Measurements from ENCODE around the gene VPS52.

The VPS52 gene

DNA sequence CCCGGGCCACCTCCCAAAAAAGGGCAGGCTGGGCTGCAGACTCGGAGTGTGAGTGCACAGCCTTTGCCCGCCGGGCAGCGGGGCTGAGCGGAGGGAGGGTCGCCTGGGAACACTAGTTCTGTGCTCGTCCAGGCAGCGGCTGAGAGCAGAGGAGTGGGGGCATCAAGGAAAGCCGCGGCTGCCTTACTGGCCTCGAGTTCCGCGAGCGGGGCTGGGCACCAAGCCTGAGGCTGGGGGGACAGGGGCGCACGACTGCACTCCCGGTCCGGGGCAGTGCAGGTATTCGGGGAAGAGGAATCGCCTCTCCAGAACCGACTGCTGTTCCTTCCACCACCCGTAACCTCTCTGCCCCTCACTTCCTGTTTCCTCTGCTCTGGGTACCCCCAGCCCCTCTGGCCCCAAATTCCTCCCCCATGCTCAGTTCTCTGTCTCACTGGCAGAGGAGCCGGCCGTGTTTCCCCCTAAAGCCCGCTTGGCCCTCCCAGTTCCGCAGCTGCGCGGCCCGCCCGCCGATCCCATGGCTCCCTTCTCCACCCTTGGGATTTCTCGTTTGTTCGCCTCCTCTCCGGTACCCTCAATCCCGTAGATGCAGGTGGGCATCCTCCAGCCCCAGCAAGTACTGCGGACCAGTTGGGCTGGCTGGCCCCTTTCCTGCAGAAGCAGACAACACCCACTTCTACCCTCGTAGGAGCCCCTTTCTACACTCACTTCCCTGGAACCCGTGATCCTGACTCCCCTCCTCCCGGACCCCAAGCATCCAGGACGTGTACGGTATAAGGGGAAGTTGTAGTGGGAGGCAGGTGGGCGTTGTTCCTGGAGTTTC, 58.3 kb downstream of the VPS52 start:
- ChIA-PET POLR2A (no interaction called here), CTCF (interaction anchor here (1.5 kb wide), 1 partner anchor 16 kb away, joined by 5 read pairs; no protein-coding TSS in a partner anchor)
- TF ChIP-seq, protein P1, sequence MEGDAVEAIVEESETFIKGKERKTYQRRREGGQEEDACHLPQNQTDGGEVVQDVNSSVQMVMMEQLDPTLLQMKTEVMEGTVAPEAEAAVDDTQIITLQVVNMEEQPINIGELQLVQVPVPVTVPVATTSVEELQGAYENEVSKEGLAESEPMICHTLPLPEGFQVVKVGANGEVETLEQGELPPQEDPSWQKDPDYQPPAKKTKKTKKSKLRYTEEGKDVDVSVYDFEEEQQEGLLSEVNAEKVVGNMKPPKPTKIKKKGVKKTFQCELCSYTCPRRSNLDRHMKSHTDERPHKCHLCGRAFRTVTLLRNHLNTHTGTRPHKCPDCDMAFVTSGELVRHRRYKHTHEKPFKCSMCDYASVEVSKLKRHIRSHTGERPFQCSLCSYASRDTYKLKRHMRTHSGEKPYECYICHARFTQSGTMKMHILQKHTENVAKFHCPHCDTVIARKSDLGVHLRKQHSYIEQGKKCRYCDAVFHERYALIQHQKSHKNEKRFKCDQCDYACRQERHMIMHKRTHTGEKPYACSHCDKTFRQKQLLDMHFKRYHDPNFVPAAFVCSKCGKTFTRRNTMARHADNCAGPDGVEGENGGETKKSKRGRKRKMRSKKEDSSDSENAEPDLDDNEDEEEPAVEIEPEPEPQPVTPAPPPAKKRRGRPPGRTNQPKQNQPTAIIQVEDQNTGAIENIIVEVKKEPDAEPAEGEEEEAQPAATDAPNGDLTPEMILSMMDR (IDR thresholded peaks at IDR 0.05; ENCODE audit: control extremely low read depth, extremely low read depth, low read depth, missing control alignments) = no peak
- DNase-seq (ENCODE audit: extremely low spot score) = no peak

DNA sequence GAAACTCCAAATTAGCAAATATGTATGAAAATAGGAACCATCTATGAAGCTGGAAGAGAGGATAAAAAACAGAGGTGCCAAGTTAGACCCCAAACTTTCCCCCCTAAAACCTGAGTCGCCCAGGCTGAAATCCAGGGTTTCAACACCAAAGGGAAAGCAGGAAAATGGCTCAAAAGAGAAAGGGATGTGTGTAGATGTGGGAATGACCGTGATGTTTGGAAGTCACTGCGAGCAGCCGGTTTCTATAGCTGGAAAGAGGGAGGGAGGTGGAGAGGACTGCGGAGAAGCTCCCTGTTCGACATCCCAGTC, 58.9 kb downstream of the VPS52 start:
- TF ChIP-seq, protein P1 (IDR thresholded peaks at IDR 0.05; ENCODE audit: control extremely low read depth, extremely low read depth, low read depth, missing control alignments) = no peak
- CTCF ChIA-PET = interaction anchor here (1.5 kb wide), 1 partner anchor 15 kb away, joined by 5 read pairs; no protein-coding TSS in a partner anchor
- POLR2A ChIA-PET = no interaction called here
- DNase-seq (ENCODE audit: extremely low spot score) = no peak

DNA sequence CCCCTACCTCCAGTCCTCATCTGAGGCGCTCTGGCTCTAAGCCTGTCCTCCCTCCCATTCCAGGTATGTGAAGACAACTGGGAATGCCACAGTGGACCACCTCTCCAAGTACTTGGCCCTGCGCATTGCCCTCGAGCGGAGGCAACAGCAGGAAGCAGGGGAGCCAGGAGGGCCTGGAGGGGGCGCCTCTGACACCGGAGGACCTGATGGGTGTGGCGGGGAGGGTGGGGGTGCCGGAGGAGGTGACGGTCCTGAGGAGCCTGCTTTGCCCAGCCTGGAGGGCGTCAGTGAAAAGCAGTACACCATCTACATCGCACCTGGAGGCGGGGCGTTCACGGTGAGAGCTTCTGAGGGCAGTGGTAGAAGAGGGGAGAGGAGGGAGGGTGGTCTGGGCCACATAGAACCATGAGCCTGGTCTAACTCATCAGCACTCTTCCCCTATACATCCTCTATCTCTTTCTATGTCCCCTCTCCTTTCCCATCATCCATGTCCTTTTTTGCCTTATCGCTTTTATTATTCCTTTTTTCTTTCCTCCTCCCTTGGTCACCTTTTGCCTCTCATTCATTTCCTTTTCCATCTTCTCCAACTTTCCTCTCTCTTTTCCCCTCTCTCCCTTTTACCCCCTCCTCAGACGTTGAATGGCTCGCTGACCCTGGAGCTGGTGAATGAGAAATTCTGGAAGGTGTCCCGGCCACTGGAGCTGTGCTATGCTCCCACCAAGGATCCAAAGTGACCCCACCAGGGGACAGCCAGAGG, 59.8 kb downstream of the VPS52 start:
- TF ChIP-seq, protein P1 (IDR thresholded peaks at IDR 0.05; ENCODE audit: control extremely low read depth, extremely low read depth, low read depth, missing control alignments) = no peak
- no peak for DNase-seq (ENCODE audit: extremely low spot score)
- ChIA-PET CTCF (interaction anchor here (0.6 to 1.4 kb wide), 2 partner anchors 37 to 79 kb away, joined by 3 to 6 read pairs; no protein-coding TSS in a partner anchor), POLR2A (no interaction called here)

GRCh38 chr6:33211136-33211535, 60.5 kb downstream of the VPS52 start:
- ChIA-PET CTCF (interaction anchor here (1.4 kb wide), 1 partner anchor 38 kb away, joined by 6 read pairs; no protein-coding TSS in a partner anchor), POLR2A (interaction anchor here (0.8 kb wide), 1 partner anchor 37 kb away, joined by 3 read pairs; no protein-coding TSS in a partner anchor)
- TF ChIP-seq, protein P1 (IDR thresholded peaks at IDR 0.05; ENCODE audit: control extremely low read depth, extremely low read depth, low read depth, missing control alignments) = no peak
- no peak for DNase-seq (ENCODE audit: extremely low spot score)

GRCh38 chr6:33209856-33210255, 61.8 kb downstream of the VPS52 start:
- DNase-seq (ENCODE audit: extremely low spot score) = no peak
- CTCF ChIA-PET = interaction anchor here (1.5 to 1.6 kb wide), 3 partner anchors 18 to 372 kb away, joined by 3 to 5 read pairs (median 4); partner anchors contain the start of genes COL11A2 and TAP2
- POLR2A ChIA-PET = no interaction called here
- TF ChIP-seq, protein P1 (IDR thresholded peaks at IDR 0.05; ENCODE audit: control extremely low read depth, extremely low read depth, low read depth, missing control alignments) = no peak

Data from GM10248 (cell line).